Measurements from ENCODE around the gene TMEM232.

TMEM232 gene

DNA sequence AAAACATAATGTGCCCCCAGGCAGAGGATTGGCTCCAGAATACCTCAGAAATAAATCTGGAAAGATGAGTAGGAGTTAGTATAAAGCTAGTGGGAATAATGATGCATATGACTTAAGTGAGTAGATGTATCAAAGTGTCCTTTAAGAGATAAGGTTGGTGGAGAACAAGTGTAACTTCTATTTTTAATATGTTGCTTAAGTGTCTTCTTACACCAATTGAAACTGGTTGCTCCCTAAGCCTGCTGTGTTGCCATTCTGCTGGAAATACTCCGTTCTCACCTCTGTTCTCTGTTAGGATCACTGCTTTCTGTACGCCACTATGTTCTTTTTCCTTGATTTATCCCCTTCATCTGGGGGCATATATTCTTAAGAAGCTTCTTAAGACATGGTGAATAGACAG lies 286.4 kb downstream of the TMEM232 start:
- TF ChIP-seq, protein P1, sequence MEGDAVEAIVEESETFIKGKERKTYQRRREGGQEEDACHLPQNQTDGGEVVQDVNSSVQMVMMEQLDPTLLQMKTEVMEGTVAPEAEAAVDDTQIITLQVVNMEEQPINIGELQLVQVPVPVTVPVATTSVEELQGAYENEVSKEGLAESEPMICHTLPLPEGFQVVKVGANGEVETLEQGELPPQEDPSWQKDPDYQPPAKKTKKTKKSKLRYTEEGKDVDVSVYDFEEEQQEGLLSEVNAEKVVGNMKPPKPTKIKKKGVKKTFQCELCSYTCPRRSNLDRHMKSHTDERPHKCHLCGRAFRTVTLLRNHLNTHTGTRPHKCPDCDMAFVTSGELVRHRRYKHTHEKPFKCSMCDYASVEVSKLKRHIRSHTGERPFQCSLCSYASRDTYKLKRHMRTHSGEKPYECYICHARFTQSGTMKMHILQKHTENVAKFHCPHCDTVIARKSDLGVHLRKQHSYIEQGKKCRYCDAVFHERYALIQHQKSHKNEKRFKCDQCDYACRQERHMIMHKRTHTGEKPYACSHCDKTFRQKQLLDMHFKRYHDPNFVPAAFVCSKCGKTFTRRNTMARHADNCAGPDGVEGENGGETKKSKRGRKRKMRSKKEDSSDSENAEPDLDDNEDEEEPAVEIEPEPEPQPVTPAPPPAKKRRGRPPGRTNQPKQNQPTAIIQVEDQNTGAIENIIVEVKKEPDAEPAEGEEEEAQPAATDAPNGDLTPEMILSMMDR (IDR thresholded peaks at IDR 0.05; ENCODE audit: insufficient read depth, low read depth, low read length, missing control alignments): no peak
- no peak overlapping the region for H3K4me3 ChIP-seq (ENCODE audit: low read length)

GRCh38 chr5:110439296-110439695 lies 287.2 kb downstream of the TMEM232 start:
- TF ChIP-seq, protein P1 (IDR thresholded peaks at IDR 0.05; ENCODE audit: insufficient read depth, low read depth, low read length, missing control alignments): no peak
- H3K4me3 ChIP-seq (ENCODE audit: low read length): no peak overlapping the region
- no peak for DNase-seq (ENCODE audit: low read depth)

More for the DNA sequence above, 286.4 kb downstream of the TMEM232 start:
- no peak for DNase-seq (ENCODE audit: low read depth)

- DNase-seq (ENCODE audit: low read depth): no peak
- TF ChIP-seq, protein P1 (IDR thresholded peaks at IDR 0.05; ENCODE audit: insufficient read depth, low read depth, low read length, missing control alignments): no peak
- no peak overlapping the region for H3K4me3 ChIP-seq (ENCODE audit: low read length)
Observed at GRCh38 chr5:110435207-110435606, 291.3 kb downstream of the TMEM232 start.

DNA sequence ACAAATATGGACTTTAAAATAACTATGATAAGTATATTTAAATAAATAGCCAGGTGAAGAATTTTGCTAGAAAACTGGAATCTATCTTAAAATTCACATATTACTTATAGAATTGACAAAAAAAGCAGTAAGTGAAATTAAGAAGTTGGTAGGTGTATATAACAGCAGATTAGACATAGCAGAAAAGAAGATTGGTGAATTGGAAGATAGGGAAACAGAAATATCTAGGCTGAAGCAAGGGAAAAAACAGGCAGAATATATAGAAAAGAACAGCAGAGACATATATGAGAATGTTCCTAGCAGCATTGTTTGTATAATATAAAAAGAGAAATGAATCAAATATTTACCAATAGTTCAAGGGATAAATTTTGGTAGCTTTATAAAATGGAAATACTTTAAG lies 294.9 kb downstream of the TMEM232 start:
- no peak overlapping the region for H3K4me3 ChIP-seq (ENCODE audit: low read length)
- DNase-seq (ENCODE audit: low read depth): no peak
- TF ChIP-seq, protein P1 (IDR thresholded peaks at IDR 0.05; ENCODE audit: insufficient read depth, low read depth, low read length, missing control alignments): no peak

- no peak overlapping the region for H3K4me3 ChIP-seq (ENCODE audit: low read length)
- peak; percentile 9 for DNase-seq (ENCODE audit: low read depth)
- TF ChIP-seq, protein P1 (IDR thresholded peaks at IDR 0.05; ENCODE audit: insufficient read depth, low read depth, low read length, missing control alignments): peak; percentile 50
Observed at GRCh38 chr5:110414360-110414759, 312.1 kb downstream of the TMEM232 start.

DNA sequence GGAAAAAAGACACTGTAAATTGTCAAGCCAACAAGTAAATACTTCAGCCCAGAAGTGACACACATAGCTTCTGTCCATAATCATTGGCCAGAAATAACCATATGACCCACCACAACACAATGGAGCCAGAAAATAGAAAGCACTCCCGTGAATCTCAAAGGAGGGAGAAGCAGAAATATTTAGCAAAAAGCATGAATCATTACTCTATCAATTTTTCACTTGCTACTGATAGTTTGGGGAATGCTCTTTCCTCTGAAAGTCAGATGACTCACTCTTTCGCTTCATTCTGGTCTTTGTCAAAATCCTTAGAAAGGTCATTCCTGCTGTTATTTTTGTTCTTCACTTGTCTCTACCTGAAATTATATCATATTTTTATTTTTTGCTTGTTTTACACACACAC lies 312.6 kb downstream of the TMEM232 start:
- DNase-seq (ENCODE audit: low read depth): no peak
- no peak overlapping the region for H3K4me3 ChIP-seq (ENCODE audit: low read length)
- TF ChIP-seq, protein P1 (IDR thresholded peaks at IDR 0.05; ENCODE audit: insufficient read depth, low read depth, low read length, missing control alignments): no peak

- DNase-seq (ENCODE audit: low read depth): no peak
- no peak overlapping the region for H3K4me3 ChIP-seq (ENCODE audit: low read length)
- TF ChIP-seq, protein P1 (IDR thresholded peaks at IDR 0.05; ENCODE audit: insufficient read depth, low read depth, low read length, missing control alignments): no peak
Observed at GRCh38 chr5:110409571-110409970, 316.9 kb downstream of the TMEM232 start.

Data from epithelial cell of esophagus (primary cell).